Loucy (cell line): ENCODE data around the gene MBD3.

Experiments used
- CTCF ChIP-seq: fragments of 200-600 bp; sonication (generic); conservative IDR thresholded peaks from 2 replicates; pipeline ENCODE4 v1.5.1; 2014; ENCODE audit warnings: mild to moderate bottlenecking, antibody characterized with exemption, low read length
- EZH2phosphoT487 ChIP-seq: fragments of 200-600 bp; IDR thresholded peaks from 2 replicates; pipeline ENCODE4 v1.6.1; 2018; ENCODE audit warnings: antibody characterized with exemption, mild to moderate bottlenecking, moderate library complexity, borderline replicate concordance

GRCh38 chr19:1534972-1535371, 57.7 kb downstream of the MBD3 start:
- TF ChIP-seq CTCF (no peak), EZH2phosphoT487 (no peak)
